ENCODE data around the gene STPG4.

GRCh38 chr2:47051562-47051961 lies 103.5 kb downstream of the STPG4 start:
- TF ChIP-seq EZH2 (IDR thresholded peaks at IDR 0.05; ENCODE audit: insufficient read depth, poor library complexity, severe bottlenecking) (no peak), EZH2phosphoT487 (IDR thresholded peaks at IDR 0.05; ENCODE audit: insufficient read depth, low read depth) (no peak)

All from GM23248 (cell line).